ENCODE measurements around the gene EXOC4.

EXOC4 gene

GRCh38 chr7:133549633-133550032 lies 296.8 kb downstream of the EXOC4 start:
- no peak for TF ChIP-seq CTCF (IDR thresholded peaks at IDR 0.05; ENCODE audit: insufficient read depth, low read depth, low read length, missing control alignments)
- H3K4me3 ChIP-seq (ENCODE audit: low read length), result no peak overlapping the region
- DNase-seq (ENCODE audit: low read depth), result no peak

DNA sequence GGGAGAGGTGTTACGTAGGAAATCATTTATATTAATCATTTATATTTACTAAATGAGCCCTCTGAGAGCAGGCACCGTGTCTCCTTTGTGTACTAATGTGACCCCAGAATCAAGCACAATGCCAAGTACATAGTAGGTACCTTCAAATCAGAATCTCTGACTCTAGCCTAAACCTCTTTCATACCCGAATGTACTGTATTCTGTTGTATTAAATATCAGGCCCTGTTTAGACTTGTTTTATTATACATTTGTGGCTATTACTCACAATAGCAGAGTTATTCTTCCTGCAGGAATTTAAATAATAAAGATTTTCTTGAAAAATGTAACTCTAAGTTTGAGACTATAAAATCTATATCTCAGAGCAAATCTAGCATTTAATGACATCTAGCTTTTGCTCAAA lies 297.3 kb downstream of the EXOC4 start:
- no peak overlapping the region for H3K4me3 ChIP-seq (ENCODE audit: low read length)
- peak; percentile 33 for DNase-seq (ENCODE audit: low read depth)
- TF ChIP-seq CTCF (IDR thresholded peaks at IDR 0.05; ENCODE audit: insufficient read depth, low read depth, low read length, missing control alignments), result no peak

GRCh38 chr7:133550811-133551210 lies 297.9 kb downstream of the EXOC4 start:
- TF ChIP-seq CTCF (IDR thresholded peaks at IDR 0.05; ENCODE audit: insufficient read depth, low read depth, low read length, missing control alignments), result no peak
- DNase-seq (ENCODE audit: low read depth), result no peak

GRCh38 chr7:133551466-133551865 lies 298.6 kb downstream of the EXOC4 start:
- no peak overlapping the region for H3K4me3 ChIP-seq (ENCODE audit: low read length)
- TF ChIP-seq CTCF (IDR thresholded peaks at IDR 0.05; ENCODE audit: insufficient read depth, low read depth, low read length, missing control alignments), result no peak
- DNase-seq (ENCODE audit: low read depth), result no peak

More at GRCh38 chr7:133550811-133551210, 297.9 kb downstream of the EXOC4 start:
- H3K4me3 ChIP-seq (ENCODE audit: low read length), result no peak overlapping the region

DNA sequence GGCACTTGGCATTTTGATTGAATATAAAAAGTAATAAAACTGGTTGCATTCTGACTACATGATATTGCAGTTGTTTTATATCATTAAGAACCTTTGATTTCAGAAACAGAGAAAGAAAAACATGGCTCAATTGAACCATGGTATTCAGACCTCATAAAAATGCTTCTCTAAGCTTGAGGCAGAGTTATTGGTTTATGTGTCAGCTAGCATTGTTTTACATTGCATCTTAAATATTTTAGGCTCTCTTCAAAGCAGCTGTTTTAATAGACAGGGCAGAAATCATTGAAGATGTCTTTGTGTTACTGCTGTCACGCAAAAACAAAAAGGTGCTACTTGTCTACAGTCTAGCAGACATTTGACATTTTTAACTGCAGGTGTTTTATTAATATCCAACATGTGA lies 299.2 kb downstream of the EXOC4 start:
- TF ChIP-seq CTCF (IDR thresholded peaks at IDR 0.05; ENCODE audit: insufficient read depth, low read depth, low read length, missing control alignments), result no peak
- no peak for DNase-seq (ENCODE audit: low read depth)
- no peak overlapping the region for H3K4me3 ChIP-seq (ENCODE audit: low read length)

GRCh38 chr7:133554330-133554729 lies 301.5 kb downstream of the EXOC4 start:
- DNase-seq (ENCODE audit: low read depth), result no peak
- no peak for TF ChIP-seq CTCF (IDR thresholded peaks at IDR 0.05; ENCODE audit: insufficient read depth, low read depth, low read length, missing control alignments)

DNA sequence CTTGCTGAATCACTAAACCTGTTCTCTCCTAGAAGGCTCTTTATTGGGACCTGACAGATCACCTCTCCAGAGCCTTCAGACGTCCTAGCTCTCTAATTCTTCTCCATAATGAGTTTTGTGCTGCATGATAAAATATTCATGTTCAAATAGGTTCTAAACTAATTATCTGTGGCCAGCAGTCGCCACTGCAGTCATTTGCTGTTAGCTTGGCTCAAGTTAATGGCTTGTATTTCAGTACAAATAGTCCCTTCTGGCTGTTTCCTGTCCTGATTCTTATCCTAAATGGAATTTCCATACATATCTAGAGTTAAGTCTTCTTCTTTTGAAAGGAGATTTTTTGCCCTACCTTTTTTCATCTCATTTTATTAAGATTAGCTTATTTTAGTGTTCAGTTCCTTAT lies 303.2 kb downstream of the EXOC4 start:
- no peak for TF ChIP-seq CTCF (IDR thresholded peaks at IDR 0.05; ENCODE audit: insufficient read depth, low read depth, low read length, missing control alignments)
- no peak for DNase-seq (ENCODE audit: low read depth)
- no peak overlapping the region for H3K4me3 ChIP-seq (ENCODE audit: low read length)

More at GRCh38 chr7:133554330-133554729, 301.5 kb downstream of the EXOC4 start:
- no peak overlapping the region for H3K4me3 ChIP-seq (ENCODE audit: low read length)
